ENCODE data around the gene CRYBG3. TPM values are rescaled to one million over a fixed set of nuclear protein-coding genes. Genes with fewer than 3 reads are reported as not detected.
"Not testable (repeated sequence)": the region's sequence is repeated elsewhere in the genome, so short reads cannot be mapped to it uniquely, and the experiment has no call there.

The CRYBG3 gene
- total RNA-seq, 1 experiment from 2014 or later = 18.8 TPM

GRCh38 chr3:97896129-97896528, 74.3 kb downstream of the CRYBG3 start:
- no peak for DNase-seq (ENCODE audit: low read depth)

- DNase-seq (ENCODE audit: low read depth) = no peak
Observed at GRCh38 chr3:97896547-97896946, 74.7 kb downstream of the CRYBG3 start.

GRCh38 chr3:97899331-97899730, 77.5 kb downstream of the CRYBG3 start:
- no peak for DNase-seq (ENCODE audit: low read depth)

- DNase-seq (ENCODE audit: low read depth) = no peak
Observed at GRCh38 chr3:97901313-97902248, 79.8 kb downstream of the CRYBG3 start.

- not testable (repeated sequence) for DNase-seq (ENCODE audit: low read depth)
Observed at GRCh38 chr3:97909830-97910229, 88.0 kb downstream of the CRYBG3 start.

GRCh38 chr3:97910236-97910831, 88.5 kb downstream of the CRYBG3 start:
- not testable (repeated sequence) for DNase-seq (ENCODE audit: low read depth)

- no peak for DNase-seq (ENCODE audit: low read depth)
Observed at GRCh38 chr3:97910931-97911351, 89.1 kb downstream of the CRYBG3 start.

GRCh38 chr3:97911459-97911858, 89.6 kb downstream of the CRYBG3 start:
- no peak for DNase-seq (ENCODE audit: low read depth)

GRCh38 chr3:97914388-97914787, 92.6 kb downstream of the CRYBG3 start:
- no peak for DNase-seq (ENCODE audit: low read depth)

- no peak for DNase-seq (ENCODE audit: low read depth)
Observed at GRCh38 chr3:97916576-97916975, 94.8 kb downstream of the CRYBG3 start.

- no peak for DNase-seq (ENCODE audit: low read depth)
Observed at GRCh38 chr3:97917813-97918536, 96.2 kb downstream of the CRYBG3 start.

GRCh38 chr3:97927704-97928103, 105.9 kb downstream of the CRYBG3 start:
- no peak for DNase-seq (ENCODE audit: low read depth)

GRCh38 chr3:97928986-97929385, 107.2 kb downstream of the CRYBG3 start:
- DNase-seq (ENCODE audit: low read depth) = no peak

GRCh38 chr3:97930018-97930417, 108.2 kb downstream of the CRYBG3 start:
- DNase-seq (ENCODE audit: low read depth) = no peak

- no peak for DNase-seq (ENCODE audit: low read depth)
Observed at GRCh38 chr3:97931218-97931617, 109.4 kb downstream of the CRYBG3 start.

GRCh38 chr3:97932387-97932801, 110.6 kb downstream of the CRYBG3 start:
- DNase-seq (ENCODE audit: low read depth) = no peak

GRCh38 chr3:97934980-97935695, 113.3 kb downstream of the CRYBG3 start:
- no peak for DNase-seq (ENCODE audit: low read depth)

- DNase-seq (ENCODE audit: low read depth) = no peak
Observed at GRCh38 chr3:97935842-97936241, 114.0 kb downstream of the CRYBG3 start.

GRCh38 chr3:97937205-97937604, 115.4 kb downstream of the CRYBG3 start:
- DNase-seq (ENCODE audit: low read depth) = no peak

- no peak for DNase-seq (ENCODE audit: low read depth)
Observed at GRCh38 chr3:97938444-97938843, 116.6 kb downstream of the CRYBG3 start.

GRCh38 chr3:97939401-97939800, 117.6 kb downstream of the CRYBG3 start:
- DNase-seq (ENCODE audit: low read depth) = no peak

- DNase-seq (ENCODE audit: low read depth) = no peak
Observed at GRCh38 chr3:97940034-97940433, 118.2 kb downstream of the CRYBG3 start.

Data from LHCN-M2 (cell line).